ENCODE data around the gene JTB.

- TF ChIP-seq CTCF (IDR thresholded peaks at IDR 0.05) (no peak), POLR2A (IDR thresholded peaks at IDR 0.05) (no peak)
These were observed 36.7 kb downstream of the JTB start for GRCh38 chr1:153940756-153941155.
